Measurements from ENCODE around the gene USP37.

DNA sequence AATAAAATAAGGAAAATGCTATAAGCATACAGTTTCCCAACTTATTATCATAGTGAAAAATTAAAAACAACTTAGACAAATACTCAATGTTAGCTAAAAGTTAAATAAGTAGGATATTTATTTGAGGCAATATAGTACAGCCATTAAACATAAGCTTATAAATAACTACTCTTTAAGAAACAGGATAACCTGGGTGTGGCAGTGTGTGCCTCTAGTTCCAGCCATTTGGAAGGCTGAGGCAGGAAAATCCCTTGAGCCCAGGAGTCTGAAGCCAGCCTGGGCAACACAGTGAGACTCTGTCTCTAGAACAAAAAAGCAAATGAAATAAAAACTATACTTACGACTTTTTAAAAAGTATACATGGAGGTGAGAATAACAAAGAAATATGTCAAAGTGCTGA is 109.6 kb downstream of the USP37 start:
- TF ChIP-seq, protein P1, sequence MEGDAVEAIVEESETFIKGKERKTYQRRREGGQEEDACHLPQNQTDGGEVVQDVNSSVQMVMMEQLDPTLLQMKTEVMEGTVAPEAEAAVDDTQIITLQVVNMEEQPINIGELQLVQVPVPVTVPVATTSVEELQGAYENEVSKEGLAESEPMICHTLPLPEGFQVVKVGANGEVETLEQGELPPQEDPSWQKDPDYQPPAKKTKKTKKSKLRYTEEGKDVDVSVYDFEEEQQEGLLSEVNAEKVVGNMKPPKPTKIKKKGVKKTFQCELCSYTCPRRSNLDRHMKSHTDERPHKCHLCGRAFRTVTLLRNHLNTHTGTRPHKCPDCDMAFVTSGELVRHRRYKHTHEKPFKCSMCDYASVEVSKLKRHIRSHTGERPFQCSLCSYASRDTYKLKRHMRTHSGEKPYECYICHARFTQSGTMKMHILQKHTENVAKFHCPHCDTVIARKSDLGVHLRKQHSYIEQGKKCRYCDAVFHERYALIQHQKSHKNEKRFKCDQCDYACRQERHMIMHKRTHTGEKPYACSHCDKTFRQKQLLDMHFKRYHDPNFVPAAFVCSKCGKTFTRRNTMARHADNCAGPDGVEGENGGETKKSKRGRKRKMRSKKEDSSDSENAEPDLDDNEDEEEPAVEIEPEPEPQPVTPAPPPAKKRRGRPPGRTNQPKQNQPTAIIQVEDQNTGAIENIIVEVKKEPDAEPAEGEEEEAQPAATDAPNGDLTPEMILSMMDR (IDR thresholded peaks at IDR 0.05; ENCODE audit: insufficient read depth, low read length, poor library complexity, severe bottlenecking): no peak
- TF ChIP-seq EZH2phosphoT487 (conservative IDR thresholded peaks at IDR 0.05; ENCODE audit: low read length): no peak
